ENCODE measurements around the gene VPS37B. TPM values are rescaled to one million over a fixed set of nuclear protein-coding genes. Genes with fewer than 3 reads are reported as not detected.

The VPS37B gene
- total RNA-seq, 1 experiment from 2014 or later, result 18.1 TPM

DNA sequence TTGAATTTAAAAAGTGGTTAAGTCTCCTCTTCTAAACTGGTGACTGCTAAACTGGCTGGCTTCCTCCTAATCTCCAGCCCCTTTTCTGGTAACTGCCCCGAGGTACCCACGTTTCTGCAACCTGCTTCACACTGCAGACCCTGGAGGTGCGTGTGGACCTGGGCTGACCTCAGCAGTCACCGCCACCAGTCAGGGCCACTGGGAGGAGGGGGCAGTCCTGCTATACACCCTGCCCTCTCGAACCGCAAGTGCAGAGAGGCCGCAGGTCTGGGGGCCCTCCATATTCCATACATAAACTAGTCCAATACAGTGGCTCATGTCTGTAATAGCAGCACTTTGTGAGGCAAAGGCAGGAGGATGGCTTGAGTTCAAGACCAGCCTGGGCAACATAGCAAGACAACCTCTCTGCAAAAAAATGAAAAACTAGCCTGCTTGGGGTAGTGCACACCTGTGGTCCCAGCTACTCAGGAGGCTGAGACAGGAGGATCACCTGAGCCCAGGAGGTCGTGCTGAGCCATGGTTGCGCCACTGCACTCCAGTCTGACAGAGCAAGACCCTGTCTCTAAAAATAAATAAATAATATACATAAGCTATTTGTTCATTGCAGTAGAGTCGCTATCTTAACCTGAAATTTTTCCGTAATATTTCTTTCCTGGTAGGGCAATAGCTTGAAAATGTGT lies 25.6 kb downstream of the VPS37B start:
- POLR2A ChIA-PET, result no interaction called here
- peaks cover 98% of the 10 kb centered on the region for H3K27me3 Mint-ChIP-seq (ENCODE audit: low read depth)
- peaks cover 24% of the 10 kb centered on the region for H3K36me3 Mint-ChIP-seq
- DNase-seq (ENCODE audit: low spot score) (no peak), ATAC-seq (no peak)
- H3K9me3 Mint-ChIP-seq, result no peaks in the 10 kb centered on the region
- H3K4me3 Mint-ChIP-seq, result no peak overlapping the region
- no peak overlapping the region for H3K27ac Mint-ChIP-seq
- peaks cover 28% of the 10 kb centered on the region for H3K4me1 Mint-ChIP-seq
- CTCF ChIA-PET, result interaction anchor here (0.6 to 2.7 kb wide), 4 partner anchors 9 to 77 kb away, joined by 3 to 20 read pairs (median 6); no protein-coding TSS in a partner anchor
- TF ChIP-seq, protein P1, sequence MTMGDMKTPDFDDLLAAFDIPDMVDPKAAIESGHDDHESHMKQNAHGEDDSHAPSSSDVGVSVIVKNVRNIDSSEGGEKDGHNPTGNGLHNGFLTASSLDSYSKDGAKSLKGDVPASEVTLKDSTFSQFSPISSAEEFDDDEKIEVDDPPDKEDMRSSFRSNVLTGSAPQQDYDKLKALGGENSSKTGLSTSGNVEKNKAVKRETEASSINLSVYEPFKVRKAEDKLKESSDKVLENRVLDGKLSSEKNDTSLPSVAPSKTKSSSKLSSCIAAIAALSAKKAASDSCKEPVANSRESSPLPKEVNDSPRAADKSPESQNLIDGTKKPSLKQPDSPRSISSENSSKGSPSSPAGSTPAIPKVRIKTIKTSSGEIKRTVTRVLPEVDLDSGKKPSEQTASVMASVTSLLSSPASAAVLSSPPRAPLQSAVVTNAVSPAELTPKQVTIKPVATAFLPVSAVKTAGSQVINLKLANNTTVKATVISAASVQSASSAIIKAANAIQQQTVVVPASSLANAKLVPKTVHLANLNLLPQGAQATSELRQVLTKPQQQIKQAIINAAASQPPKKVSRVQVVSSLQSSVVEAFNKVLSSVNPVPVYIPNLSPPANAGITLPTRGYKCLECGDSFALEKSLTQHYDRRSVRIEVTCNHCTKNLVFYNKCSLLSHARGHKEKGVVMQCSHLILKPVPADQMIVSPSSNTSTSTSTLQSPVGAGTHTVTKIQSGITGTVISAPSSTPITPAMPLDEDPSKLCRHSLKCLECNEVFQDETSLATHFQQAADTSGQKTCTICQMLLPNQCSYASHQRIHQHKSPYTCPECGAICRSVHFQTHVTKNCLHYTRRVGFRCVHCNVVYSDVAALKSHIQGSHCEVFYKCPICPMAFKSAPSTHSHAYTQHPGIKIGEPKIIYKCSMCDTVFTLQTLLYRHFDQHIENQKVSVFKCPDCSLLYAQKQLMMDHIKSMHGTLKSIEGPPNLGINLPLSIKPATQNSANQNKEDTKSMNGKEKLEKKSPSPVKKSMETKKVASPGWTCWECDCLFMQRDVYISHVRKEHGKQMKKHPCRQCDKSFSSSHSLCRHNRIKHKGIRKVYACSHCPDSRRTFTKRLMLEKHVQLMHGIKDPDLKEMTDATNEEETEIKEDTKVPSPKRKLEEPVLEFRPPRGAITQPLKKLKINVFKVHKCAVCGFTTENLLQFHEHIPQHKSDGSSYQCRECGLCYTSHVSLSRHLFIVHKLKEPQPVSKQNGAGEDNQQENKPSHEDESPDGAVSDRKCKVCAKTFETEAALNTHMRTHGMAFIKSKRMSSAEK (CRISPR knock-in tag; IDR thresholded peaks at IDR 0.05; ENCODE audit: borderline replicate concordance), result no peak
- TF ChIP-seq, protein P2, sequence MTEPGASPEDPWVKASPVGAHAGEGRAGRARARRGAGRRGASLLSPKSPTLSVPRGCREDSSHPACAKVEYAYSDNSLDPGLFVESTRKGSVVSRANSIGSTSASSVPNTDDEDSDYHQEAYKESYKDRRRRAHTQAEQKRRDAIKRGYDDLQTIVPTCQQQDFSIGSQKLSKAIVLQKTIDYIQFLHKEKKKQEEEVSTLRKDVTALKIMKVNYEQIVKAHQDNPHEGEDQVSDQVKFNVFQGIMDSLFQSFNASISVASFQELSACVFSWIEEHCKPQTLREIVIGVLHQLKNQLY (CRISPR knock-in tag; IDR thresholded peaks at IDR 0.05), result no peak
- TF ChIP-seq ZNF423 (CRISPR knock-in tag; IDR thresholded peaks at IDR 0.05) (no peak), ZNF317 (CRISPR knock-in tag; IDR thresholded peaks at IDR 0.05; ENCODE audit: borderline replicate concordance, low read depth) (no peak), NFATC4 (CRISPR knock-in tag; IDR thresholded peaks at IDR 0.05) (no peak), SOX15 (CRISPR knock-in tag; IDR thresholded peaks at IDR 0.05) (no peak), CREM (CRISPR knock-in tag; IDR thresholded peaks at IDR 0.05) (no peak), GTF2I (CRISPR knock-in tag; conservative IDR thresholded peaks at IDR 0.05) (no peak), HMGA2 (CRISPR knock-in tag; IDR thresholded peaks at IDR 0.05) (no peak), ZNF671 (CRISPR knock-in tag; IDR thresholded peaks at IDR 0.05) (no peak), ZNF416 (CRISPR knock-in tag; IDR thresholded peaks at IDR 0.05) (no peak), NFYB (CRISPR knock-in tag; conservative IDR thresholded peaks at IDR 0.05; ENCODE audit: low read depth) (no peak), NR1H2 (CRISPR knock-in tag; IDR thresholded peaks at IDR 0.05) (no peak)
- TF ChIP-seq, protein P3, sequence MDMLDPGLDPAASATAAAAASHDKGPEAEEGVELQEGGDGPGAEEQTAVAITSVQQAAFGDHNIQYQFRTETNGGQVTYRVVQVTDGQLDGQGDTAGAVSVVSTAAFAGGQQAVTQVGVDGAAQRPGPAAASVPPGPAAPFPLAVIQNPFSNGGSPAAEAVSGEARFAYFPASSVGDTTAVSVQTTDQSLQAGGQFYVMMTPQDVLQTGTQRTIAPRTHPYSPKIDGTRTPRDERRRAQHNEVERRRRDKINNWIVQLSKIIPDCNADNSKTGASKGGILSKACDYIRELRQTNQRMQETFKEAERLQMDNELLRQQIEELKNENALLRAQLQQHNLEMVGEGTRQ (CRISPR knock-in tag; IDR thresholded peaks at IDR 0.05), result no peak
- TF ChIP-seq, protein P4, sequence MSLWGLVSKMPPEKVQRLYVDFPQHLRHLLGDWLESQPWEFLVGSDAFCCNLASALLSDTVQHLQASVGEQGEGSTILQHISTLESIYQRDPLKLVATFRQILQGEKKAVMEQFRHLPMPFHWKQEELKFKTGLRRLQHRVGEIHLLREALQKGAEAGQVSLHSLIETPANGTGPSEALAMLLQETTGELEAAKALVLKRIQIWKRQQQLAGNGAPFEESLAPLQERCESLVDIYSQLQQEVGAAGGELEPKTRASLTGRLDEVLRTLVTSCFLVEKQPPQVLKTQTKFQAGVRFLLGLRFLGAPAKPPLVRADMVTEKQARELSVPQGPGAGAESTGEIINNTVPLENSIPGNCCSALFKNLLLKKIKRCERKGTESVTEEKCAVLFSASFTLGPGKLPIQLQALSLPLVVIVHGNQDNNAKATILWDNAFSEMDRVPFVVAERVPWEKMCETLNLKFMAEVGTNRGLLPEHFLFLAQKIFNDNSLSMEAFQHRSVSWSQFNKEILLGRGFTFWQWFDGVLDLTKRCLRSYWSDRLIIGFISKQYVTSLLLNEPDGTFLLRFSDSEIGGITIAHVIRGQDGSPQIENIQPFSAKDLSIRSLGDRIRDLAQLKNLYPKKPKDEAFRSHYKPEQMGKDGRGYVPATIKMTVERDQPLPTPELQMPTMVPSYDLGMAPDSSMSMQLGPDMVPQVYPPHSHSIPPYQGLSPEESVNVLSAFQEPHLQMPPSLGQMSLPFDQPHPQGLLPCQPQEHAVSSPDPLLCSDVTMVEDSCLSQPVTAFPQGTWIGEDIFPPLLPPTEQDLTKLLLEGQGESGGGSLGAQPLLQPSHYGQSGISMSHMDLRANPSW (CRISPR knock-in tag; conservative IDR thresholded peaks at IDR 0.05; ENCODE audit: low read depth), result no peak
- TF ChIP-seq, protein P5, sequence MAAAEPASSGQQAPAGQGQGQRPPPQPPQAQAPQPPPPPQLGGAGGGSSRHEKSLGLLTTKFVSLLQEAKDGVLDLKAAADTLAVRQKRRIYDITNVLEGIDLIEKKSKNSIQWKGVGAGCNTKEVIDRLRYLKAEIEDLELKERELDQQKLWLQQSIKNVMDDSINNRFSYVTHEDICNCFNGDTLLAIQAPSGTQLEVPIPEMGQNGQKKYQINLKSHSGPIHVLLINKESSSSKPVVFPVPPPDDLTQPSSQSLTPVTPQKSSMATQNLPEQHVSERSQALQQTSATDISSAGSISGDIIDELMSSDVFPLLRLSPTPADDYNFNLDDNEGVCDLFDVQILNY (CRISPR knock-in tag; IDR thresholded peaks at IDR 0.05), result no peak
- TF ChIP-seq, protein P6, sequence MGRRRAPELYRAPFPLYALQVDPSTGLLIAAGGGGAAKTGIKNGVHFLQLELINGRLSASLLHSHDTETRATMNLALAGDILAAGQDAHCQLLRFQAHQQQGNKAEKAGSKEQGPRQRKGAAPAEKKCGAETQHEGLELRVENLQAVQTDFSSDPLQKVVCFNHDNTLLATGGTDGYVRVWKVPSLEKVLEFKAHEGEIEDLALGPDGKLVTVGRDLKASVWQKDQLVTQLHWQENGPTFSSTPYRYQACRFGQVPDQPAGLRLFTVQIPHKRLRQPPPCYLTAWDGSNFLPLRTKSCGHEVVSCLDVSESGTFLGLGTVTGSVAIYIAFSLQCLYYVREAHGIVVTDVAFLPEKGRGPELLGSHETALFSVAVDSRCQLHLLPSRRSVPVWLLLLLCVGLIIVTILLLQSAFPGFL (CRISPR knock-in tag; IDR thresholded peaks at IDR 0.05; ENCODE audit: borderline replicate concordance), result no peak
- TF ChIP-seq, protein P7, sequence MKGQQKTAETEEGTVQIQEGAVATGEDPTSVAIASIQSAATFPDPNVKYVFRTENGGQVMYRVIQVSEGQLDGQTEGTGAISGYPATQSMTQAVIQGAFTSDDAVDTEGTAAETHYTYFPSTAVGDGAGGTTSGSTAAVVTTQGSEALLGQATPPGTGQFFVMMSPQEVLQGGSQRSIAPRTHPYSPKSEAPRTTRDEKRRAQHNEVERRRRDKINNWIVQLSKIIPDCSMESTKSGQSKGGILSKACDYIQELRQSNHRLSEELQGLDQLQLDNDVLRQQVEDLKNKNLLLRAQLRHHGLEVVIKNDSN (CRISPR knock-in tag; IDR thresholded peaks at IDR 0.05), result no peak
- TF ChIP-seq, protein P8, sequence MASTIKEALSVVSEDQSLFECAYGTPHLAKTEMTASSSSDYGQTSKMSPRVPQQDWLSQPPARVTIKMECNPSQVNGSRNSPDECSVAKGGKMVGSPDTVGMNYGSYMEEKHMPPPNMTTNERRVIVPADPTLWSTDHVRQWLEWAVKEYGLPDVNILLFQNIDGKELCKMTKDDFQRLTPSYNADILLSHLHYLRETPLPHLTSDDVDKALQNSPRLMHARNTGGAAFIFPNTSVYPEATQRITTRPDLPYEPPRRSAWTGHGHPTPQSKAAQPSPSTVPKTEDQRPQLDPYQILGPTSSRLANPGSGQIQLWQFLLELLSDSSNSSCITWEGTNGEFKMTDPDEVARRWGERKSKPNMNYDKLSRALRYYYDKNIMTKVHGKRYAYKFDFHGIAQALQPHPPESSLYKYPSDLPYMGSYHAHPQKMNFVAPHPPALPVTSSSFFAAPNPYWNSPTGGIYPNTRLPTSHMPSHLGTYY (CRISPR knock-in tag; IDR thresholded peaks at IDR 0.05), result no peak
- TF ChIP-seq, protein P9, sequence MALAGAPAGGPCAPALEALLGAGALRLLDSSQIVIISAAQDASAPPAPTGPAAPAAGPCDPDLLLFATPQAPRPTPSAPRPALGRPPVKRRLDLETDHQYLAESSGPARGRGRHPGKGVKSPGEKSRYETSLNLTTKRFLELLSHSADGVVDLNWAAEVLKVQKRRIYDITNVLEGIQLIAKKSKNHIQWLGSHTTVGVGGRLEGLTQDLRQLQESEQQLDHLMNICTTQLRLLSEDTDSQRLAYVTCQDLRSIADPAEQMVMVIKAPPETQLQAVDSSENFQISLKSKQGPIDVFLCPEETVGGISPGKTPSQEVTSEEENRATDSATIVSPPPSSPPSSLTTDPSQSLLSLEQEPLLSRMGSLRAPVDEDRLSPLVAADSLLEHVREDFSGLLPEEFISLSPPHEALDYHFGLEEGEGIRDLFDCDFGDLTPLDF (CRISPR knock-in tag; IDR thresholded peaks at IDR 0.05), result no peak
